GM06990 (cell line): Measurements from ENCODE around the gene MSL3.
A peak's percentile ranks its signal among the peaks of the same experiment; 100 is the strongest.

Experiments used
- DNase-seq: peaks from one replicate; pipeline ENCODE4 v3.0.0-alpha.2; 2011; ENCODE audit not compliant: insufficient read length; ENCODE audit errors: extremely low read depth
- H3K27me3 ChIP-seq: replicated peaks from 2 replicates; pipeline ENCODE4 v1.6.0; 2011; ENCODE audit warnings: low read length; ENCODE audit not compliant: control insufficient read depth, insufficient read depth
- H3K36me3 ChIP-seq: 2 replicates; pipeline ENCODE4 v1.5.1; 2011; ENCODE audit warnings: low read length; ENCODE audit not compliant: control insufficient read depth, insufficient read depth
- H3K4me3 ChIP-seq: replicated peaks from 2 replicates; pipeline ENCODE4 v1.5.1; 2011; ENCODE audit warnings: low read depth, mild to moderate bottlenecking, control low read depth, low read length
- CTCF ChIP-seq: IDR thresholded peaks from 2 replicates; pipeline ENCODE4 v1.5.1; 2011; ENCODE audit warnings: low read length, control low read depth, mild to moderate bottlenecking, inconsistent platforms; ENCODE audit not compliant: insufficient read depth, poor library complexity, severe bottlenecking

The MSL3 gene

GRCh38 chrX:11756354-11757318 lies 1.4 kb upstream of the MSL3 start:
- Histone ChIP-seq H3K27me3 (no peaks in the 10 kb centered on the region), H3K4me3 (peak overlapping the region; percentile 68), H3K36me3 (no peaks in the 10 kb centered on the region)
- TF ChIP-seq CTCF, result no peak
- DNase-seq, result no peak

DNA sequence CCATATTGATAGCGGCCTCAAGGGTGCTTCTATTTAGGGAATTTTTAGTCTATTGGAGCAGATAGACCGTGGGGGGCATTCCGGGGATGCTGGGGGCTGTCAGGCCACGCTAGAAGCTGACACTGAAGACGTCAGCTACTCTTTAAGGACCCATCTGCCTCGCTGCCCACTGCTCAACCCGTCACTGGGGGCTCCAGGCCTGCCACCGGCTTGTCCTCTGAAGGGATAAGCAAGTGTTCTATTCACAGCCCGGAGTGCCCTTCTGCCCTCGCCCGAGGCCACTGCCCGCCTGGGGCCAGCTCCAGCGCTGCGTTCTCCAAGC lies 679 bp upstream of the MSL3 start:
- Histone ChIP-seq H3K27me3 (no peaks in the 10 kb centered on the region), H3K4me3 (peak overlapping the region; percentile 68), H3K36me3 (no peaks in the 10 kb centered on the region)
- no peak for TF ChIP-seq CTCF
- no peak for DNase-seq

DNA sequence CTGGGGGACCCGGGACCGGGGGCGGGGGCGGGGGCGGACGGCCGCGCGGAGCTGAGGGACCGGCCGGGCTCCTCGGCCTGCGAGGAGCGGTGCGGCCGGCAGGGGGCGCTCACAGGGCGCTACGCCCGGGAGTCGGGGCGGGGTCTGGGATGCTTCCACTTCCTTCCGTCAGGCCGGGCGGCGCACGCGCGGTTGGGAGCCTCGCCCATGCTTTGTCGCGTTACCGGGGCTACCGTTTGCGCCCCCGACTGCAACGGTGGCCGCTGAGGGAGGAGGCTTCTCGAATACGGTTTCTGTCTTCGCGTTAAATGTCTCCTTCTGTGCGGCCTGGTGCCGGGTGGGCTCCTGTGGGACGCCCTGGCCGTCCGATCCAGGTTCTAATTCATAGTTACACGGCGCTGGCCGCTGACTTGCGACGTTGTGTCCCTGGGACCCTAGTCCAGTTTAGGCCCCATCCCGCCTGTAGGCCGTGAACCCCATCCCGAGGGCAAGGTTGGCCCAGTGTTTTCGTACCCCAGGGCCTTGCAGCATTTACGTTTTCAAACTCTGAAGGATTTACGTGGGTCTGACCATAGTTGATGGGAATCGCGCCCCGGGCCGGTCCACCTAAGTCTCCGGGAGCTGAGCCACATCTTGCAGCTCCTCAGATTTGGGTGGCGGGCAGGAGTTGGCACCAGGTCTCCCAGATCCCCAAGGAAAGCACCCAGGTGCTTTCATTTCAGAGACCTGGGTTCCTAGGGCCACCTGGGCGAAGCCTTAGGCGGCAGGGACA lies 549 bp downstream of the MSL3 start:
- DNase-seq, result peak; percentile 90
- peak overlapping the region; percentile 85 for H3K4me3 ChIP-seq
- no peaks in the 10 kb centered on the region for H3K27me3 ChIP-seq
- peak; percentile 36 for TF ChIP-seq CTCF
- H3K36me3 ChIP-seq, result peaks cover 4% of the 10 kb centered on the region

DNA sequence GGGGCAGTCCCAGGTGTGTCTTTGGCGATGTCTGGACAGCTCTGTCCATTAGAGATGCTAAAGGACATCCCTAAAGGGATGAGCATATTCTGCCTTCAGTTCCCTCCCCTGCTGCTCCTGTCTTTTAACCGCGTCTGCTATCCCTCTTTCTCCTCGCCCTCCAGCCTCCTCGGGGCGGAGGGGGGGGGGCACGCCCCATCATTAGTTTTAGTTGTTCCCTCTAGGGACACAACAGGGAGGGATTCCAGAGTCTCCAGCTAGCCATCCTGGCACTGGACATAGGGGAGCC lies 1.1 kb downstream of the MSL3 start:
- TF ChIP-seq CTCF, result no peak
- H3K36me3 ChIP-seq, result peaks cover 4% of the 10 kb centered on the region
- H3K4me3 ChIP-seq, result peak overlapping the region; percentile 85
- H3K27me3 ChIP-seq, result no peaks in the 10 kb centered on the region
- DNase-seq, result no peak

DNA sequence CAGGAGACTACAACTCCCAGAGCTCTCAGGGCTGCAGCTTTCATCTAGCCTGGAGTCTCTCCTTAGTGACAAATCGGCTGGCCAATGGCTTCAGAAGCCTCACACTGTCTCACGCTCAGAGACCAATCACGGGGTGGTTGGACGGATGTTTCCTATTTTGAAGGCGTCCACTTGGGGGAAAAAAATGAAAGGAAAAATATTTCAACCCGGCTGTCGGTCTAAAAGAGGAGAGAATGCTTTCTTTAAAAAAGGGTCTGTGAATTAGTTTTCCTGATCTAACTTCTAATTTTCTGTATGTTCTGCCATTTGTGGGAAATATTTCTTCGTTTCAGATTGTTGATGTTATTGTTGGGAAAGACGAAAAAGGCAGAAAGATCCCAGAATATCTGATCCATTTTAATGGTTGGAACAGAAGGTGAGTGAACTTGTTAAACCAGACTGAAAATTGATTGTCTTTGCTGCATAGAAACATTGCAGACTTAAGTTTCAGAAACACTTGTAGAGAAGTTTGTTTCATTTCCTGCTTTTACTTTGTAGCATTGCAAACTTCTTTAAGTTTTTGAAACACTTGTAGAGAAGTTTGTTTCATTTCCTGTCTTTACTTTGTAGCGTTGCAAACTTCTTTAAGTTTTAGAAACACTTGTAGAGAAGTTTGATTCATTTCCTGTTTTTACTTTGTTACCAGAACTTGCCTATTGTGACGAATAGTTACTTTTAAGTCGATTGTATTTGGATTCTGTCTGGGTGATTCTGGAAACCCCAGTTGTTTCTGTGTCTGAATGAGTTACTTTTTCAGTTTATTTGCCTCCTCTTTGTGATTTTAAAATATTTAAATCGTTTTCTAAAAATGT lies 1.6 kb downstream of the MSL3 start:
- DNase-seq, result peak; percentile 76
- Histone ChIP-seq H3K4me3 (peak overlapping the region; percentile 85), H3K27me3 (no peaks in the 10 kb centered on the region), H3K36me3 (peaks cover 7% of the 10 kb centered on the region)
- no peak for TF ChIP-seq CTCF
